ENCODE data around the gene PDK2.

- TF ChIP-seq CTCF (conservative IDR thresholded peaks at IDR 0.05; ENCODE audit: low read depth, low read length) (no peak), EZH2 (IDR thresholded peaks at IDR 0.05; ENCODE audit: borderline replicate concordance, low read depth, low read length, poor library complexity, severe bottlenecking) (no peak)
Measured at GRCh38 chr17:50129353-50129727, 34.2 kb downstream of the PDK2 start.

Data from A673 (cell line).